ENCODE measurements around the gene CHST4.

DNA sequence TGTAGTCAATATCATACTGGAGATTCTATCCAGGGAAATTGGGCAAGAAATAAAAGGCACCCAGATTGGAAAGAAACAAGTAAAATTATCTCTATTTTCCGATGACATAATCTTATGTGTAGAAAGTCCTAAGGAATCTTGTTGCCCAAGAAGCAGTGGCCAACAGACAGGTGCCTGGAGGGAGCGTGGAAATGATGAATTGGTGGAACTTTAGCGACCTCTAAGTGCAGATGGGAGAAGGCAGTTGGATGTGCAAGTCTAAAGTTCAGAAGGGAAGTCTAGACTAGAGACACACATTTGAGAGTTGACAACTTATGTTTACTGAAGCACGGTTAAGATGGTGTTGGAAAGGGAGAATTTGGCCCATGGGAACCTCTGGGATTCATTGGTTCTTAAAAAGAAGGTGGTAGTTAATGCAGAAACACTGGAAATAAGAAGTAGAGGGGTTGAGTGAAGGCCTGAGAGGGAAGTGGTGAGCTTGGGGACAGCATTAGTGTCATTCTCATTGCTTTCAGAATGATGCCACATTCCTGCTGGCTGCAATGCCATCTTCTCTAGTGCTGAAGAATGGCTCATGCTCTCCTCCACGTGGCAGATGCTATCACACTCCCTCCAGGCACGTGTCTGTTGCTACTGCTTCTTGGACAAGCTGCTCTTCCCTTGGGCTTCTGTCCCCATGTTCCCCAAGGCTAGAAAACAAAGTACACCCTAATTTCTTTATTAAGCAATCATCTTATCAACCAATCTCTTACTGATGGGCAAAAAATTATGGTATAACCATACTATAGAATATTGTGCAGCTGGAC is 26.7 kb downstream of the CHST4 start:
- TF ChIP-seq, protein P1, sequence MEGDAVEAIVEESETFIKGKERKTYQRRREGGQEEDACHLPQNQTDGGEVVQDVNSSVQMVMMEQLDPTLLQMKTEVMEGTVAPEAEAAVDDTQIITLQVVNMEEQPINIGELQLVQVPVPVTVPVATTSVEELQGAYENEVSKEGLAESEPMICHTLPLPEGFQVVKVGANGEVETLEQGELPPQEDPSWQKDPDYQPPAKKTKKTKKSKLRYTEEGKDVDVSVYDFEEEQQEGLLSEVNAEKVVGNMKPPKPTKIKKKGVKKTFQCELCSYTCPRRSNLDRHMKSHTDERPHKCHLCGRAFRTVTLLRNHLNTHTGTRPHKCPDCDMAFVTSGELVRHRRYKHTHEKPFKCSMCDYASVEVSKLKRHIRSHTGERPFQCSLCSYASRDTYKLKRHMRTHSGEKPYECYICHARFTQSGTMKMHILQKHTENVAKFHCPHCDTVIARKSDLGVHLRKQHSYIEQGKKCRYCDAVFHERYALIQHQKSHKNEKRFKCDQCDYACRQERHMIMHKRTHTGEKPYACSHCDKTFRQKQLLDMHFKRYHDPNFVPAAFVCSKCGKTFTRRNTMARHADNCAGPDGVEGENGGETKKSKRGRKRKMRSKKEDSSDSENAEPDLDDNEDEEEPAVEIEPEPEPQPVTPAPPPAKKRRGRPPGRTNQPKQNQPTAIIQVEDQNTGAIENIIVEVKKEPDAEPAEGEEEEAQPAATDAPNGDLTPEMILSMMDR (IDR thresholded peaks at IDR 0.05) = no peak
- no peak for TF ChIP-seq POLR2A (IDR thresholded peaks at IDR 0.05)
- TF ChIP-seq POLR2AphosphoS5 (IDR thresholded peaks at IDR 0.05) = no peak
- no peak for TF ChIP-seq EP300 (IDR thresholded peaks at IDR 0.05)

All from stomach (tissue), 4 donors.